Measurements from ENCODE around the gene MLEC. TPM values are rescaled to one million over a fixed set of nuclear protein-coding genes. Genes with fewer than 3 reads are reported as not detected.

MLEC gene
- total RNA-seq, 2 donors from 2014 or later = 49.1 to 63.1 TPM

DNA sequence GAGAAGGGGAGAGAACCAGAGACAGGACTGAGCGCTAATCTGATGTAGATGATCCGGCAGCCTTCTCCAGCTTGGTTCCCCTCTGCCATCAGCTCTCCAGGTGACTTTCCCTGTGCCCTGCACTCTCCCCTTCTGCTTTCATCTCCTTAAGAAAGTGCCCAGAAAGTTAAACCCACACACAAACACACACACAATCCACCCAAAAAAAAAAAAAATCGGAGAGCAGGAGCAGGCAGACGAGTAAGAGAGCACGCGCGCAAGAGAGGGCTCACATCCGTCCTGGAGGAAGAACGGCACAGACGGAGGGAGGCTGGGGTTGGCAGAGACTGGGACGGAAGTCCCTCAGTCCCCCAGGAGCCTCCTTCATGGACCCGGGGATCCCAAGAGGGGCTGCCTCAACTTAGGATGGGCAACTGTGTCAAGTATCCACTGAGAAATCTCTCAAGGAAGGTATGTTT is 36.7 kb upstream of the MLEC start:
- H3K4me1 ChIP-seq (ENCODE audit: control insufficient read depth in 1 of 2, low read depth in 2 of 2) = peaks cover 15 to 55% of the 10 kb centered on the region in 2 donors
- no peak for ATAC-seq (ENCODE audit: insufficient number of reproducible peaks, low FRiP score, low read depth)
- TF ChIP-seq, protein P1, sequence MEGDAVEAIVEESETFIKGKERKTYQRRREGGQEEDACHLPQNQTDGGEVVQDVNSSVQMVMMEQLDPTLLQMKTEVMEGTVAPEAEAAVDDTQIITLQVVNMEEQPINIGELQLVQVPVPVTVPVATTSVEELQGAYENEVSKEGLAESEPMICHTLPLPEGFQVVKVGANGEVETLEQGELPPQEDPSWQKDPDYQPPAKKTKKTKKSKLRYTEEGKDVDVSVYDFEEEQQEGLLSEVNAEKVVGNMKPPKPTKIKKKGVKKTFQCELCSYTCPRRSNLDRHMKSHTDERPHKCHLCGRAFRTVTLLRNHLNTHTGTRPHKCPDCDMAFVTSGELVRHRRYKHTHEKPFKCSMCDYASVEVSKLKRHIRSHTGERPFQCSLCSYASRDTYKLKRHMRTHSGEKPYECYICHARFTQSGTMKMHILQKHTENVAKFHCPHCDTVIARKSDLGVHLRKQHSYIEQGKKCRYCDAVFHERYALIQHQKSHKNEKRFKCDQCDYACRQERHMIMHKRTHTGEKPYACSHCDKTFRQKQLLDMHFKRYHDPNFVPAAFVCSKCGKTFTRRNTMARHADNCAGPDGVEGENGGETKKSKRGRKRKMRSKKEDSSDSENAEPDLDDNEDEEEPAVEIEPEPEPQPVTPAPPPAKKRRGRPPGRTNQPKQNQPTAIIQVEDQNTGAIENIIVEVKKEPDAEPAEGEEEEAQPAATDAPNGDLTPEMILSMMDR (IDR thresholded peaks at IDR 0.05) = no peak
- H3K4me3 ChIP-seq = no peak overlapping the region
- no peak for DNase-seq (ENCODE audit: low spot score)
- no peak overlapping the region for H3K27ac ChIP-seq
- no peaks in the 10 kb centered on the region for H3K27me3 ChIP-seq (replicated peaks; ENCODE audit: insufficient read depth)
- no peaks in the 10 kb centered on the region for H3K36me3 ChIP-seq
- no peaks in the 10 kb centered on the region for H3K9me3 ChIP-seq

DNA sequence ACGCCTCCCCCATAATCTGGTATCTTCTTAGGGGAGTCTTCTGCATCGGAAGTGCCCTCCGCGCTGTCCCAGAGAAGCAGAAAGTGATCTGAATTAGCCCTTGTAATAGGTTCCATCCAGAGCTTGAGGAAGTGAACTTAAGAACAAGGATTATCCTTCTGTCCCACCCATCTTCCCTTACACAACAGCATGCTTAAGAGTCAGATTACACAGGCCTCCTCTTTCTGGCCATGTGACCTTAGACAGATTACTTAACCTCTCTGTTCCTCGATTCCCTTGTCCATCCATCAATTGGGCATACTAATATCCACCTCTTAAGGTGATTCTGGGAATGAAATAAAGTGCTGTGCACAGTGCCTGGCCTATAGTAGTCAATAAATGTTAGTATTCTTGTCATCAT is 35.1 kb upstream of the MLEC start:
- TF ChIP-seq, protein P1 (IDR thresholded peaks at IDR 0.05) = no peak
- H3K27ac ChIP-seq = peak overlapping the region in 1 of 2 donors; percentile 84
- peaks cover 15 to 57% of the 10 kb centered on the region in 2 donors for H3K4me1 ChIP-seq (ENCODE audit: control insufficient read depth in 1 of 2, low read depth in 2 of 2)
- no peaks in the 10 kb centered on the region for H3K27me3 ChIP-seq (replicated peaks; ENCODE audit: insufficient read depth)
- H3K9me3 ChIP-seq = no peaks in the 10 kb centered on the region
- DNase-seq (ENCODE audit: low spot score) = no peak
- ATAC-seq (ENCODE audit: insufficient number of reproducible peaks, low FRiP score, low read depth) = no peak
- H3K36me3 ChIP-seq = no peaks in the 10 kb centered on the region
- H3K4me3 ChIP-seq = no peak overlapping the region

DNA sequence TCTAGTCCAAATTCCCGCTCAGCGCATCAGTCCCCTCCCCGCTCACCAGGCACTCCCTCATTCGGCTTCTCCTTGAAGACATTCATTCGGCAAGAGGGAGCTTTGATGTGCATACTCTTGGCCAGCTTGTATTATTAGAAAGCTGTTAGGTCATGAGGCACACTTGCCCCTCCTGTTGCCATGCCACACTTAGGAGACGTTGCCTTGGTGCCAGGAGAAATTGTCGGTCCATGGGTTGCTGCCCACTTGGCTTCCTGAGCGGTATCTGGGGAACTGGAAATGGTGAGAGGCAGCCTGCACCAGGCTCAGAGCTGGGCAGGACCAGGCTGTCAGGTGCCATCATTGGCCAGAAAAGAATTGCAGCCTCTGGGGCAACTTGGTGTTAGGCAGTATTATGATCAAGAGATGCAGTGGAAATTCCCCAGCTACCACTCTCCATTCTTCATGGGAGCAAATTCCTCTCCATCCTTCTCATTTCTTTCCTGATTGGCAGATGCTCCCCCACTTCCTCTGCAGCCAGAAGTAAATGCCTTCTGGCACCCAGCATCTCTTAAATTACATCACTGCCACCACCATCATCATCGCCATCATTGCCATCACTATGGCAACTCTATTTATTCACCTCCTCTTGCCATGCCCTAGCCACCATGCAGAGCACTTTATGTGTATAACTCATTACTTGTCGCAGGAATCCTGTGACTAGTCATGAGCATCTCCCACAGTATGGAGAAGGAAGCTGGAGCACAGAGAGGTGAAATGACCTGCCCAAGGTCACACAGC is 34.1 kb upstream of the MLEC start:
- Histone ChIP-seq H3K27me3 (replicated peaks; ENCODE audit: insufficient read depth) (no peaks in the 10 kb centered on the region), H3K27ac (peak overlapping the region; percentile 79 to 84), H3K36me3 (no peaks in the 10 kb centered on the region), H3K9me3 (no peaks in the 10 kb centered on the region), H3K4me3 (no peak overlapping the region), H3K4me1 (ENCODE audit: control insufficient read depth in 1 of 2, low read depth in 2 of 2) (peaks cover 15 to 57% of the 10 kb centered on the region in 2 donors)
- no peak for DNase-seq (ENCODE audit: low spot score)
- TF ChIP-seq, protein P1 (IDR thresholded peaks at IDR 0.05) = no peak
- peak; percentile 20 for ATAC-seq (ENCODE audit: insufficient number of reproducible peaks, low FRiP score, low read depth)

DNA sequence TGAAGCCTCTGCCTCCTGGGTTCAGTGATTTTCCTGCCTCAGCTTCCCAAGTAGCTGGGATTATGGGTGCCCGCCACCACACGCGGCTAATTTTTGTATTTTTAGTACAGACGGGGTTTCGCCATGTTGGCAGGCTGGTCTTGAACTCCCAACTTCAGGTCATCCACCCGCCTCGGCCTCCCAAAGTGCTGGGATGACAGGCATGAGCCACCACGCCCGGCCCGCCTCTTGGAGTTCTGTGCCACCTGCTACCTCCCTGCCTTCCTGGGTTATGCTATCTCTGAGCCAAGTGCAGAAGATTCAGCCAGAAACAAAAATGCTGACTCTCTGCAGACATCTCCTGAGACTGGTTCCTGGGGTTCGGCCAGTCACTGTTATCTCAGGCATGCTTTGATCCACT is 33.3 kb upstream of the MLEC start:
- TF ChIP-seq, protein P1 (IDR thresholded peaks at IDR 0.05) = no peak
- H3K27ac ChIP-seq = peak overlapping the region; percentile 79 to 84
- H3K9me3 ChIP-seq = no peaks in the 10 kb centered on the region
- H3K27me3 ChIP-seq (replicated peaks; ENCODE audit: insufficient read depth) = no peaks in the 10 kb centered on the region
- H3K4me1 ChIP-seq (ENCODE audit: control insufficient read depth in 1 of 2, low read depth in 2 of 2) = peaks cover 15 to 55% of the 10 kb centered on the region in 2 donors
- H3K4me3 ChIP-seq = no peak overlapping the region
- ATAC-seq (ENCODE audit: insufficient number of reproducible peaks, low FRiP score, low read depth) (no peak), DNase-seq (ENCODE audit: low spot score) (no peak)
- H3K36me3 ChIP-seq = no peaks in the 10 kb centered on the region

DNA sequence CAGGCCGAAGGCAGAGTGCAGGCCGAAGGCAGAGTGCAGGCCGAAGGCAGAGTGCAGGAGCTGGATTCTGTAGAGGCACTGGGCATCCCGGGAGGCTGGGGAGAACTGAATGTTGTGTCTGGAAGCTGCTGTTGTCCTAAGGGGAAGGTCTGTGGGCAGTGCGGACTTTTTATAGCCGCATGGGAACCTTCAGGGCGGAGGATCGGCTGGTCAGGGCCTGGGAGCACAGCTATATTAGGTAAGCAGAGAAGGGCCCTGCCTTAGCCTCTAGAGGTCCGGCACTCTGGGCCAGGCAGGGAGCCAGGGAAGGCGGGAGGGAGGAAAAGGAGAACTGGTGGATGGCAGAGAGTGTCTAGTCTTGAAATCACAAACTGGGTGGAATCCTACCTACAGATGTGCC is 32.3 kb upstream of the MLEC start:
- H3K36me3 ChIP-seq = no peaks in the 10 kb centered on the region
- no peak overlapping the region for H3K4me3 ChIP-seq
- ATAC-seq (ENCODE audit: insufficient number of reproducible peaks, low FRiP score, low read depth) (peak; percentile 65), DNase-seq (ENCODE audit: low spot score) (no peak)
- TF ChIP-seq, protein P1 (IDR thresholded peaks at IDR 0.05) = no peak
- H3K9me3 ChIP-seq = no peaks in the 10 kb centered on the region
- H3K4me1 ChIP-seq (ENCODE audit: control insufficient read depth in 1 of 2, low read depth in 2 of 2) = peaks cover 12 to 46% of the 10 kb centered on the region in 2 donors
- no peaks in the 10 kb centered on the region for H3K27me3 ChIP-seq (replicated peaks; ENCODE audit: insufficient read depth)
- peak overlapping the region; percentile 79 to 84 for H3K27ac ChIP-seq

Data from thoracic aorta (tissue), 2 donors.